ENCODE measurements around the gene HCN2.

The HCN2 gene

DNA sequence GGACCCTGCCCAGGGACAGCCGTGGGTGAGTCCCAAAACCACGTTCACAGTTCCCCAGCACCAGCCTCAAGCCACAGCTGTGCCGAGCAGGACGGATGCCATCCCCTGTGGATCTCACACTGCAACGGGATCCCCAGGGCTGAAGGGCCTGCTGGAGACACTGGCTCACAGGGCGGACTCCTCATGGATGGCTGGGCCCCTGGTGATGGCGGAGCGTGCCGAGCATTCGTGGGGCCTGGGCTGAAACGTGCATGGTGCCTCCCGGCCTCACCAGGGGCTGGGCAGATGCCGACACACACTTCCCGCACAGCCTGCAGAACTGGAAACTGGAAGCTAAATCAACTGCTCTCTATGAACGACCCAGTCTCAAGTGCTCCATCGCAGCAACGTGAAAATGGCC is 63.7 kb downstream of the HCN2 start:
- peaks cover 0 to 2% (median under 1%) of the 10 kb centered on the region in 4 experiments for H3K4me1 ChIP-seq (ENCODE audit: control extremely low read depth in 1 of 4, control insufficient read depth in 4 of 4, insufficient read depth in 4 of 4, low read length in 3 of 4)
- ChIA-PET CTCF (no interaction called here), POLR2A (no interaction called here)
- H3K27ac ChIP-seq (ENCODE audit: insufficient read depth in 1 of 2, low read depth in 1 of 2, low read length in 2 of 2, poor library complexity in 1 of 2, severe bottlenecking in 2 of 2): no peak overlapping the region
- WGBS (ENCODE audit: insufficient coverage): 97% methylated on average over 16 of the region's 17 CpGs
- H3K36me3 ChIP-seq (ENCODE audit: control insufficient read depth in 4 of 4, insufficient read depth in 4 of 4, low read length in 3 of 4): peaks cover 2 to 81% (median 48%) of the 10 kb centered on the region in 4 experiments
- H3K27me3 ChIP-seq (replicated peaks in 2 of 5; ENCODE audit: control insufficient read depth in 4 of 5, insufficient read depth in 5 of 5, low read length in 4 of 5): no peaks in the 10 kb centered on the region
- no peak for DNase-seq
- H3K4me3 ChIP-seq (ENCODE audit: control insufficient read depth in 1 of 7, extremely low read depth in 1 of 7, insufficient read depth in 4 of 7, low read depth in 2 of 7, low read length in 6 of 7): no peak overlapping the region
- H3K9me3 ChIP-seq (ENCODE audit: control extremely low read depth in 1 of 5, control insufficient read depth in 4 of 5, insufficient read depth in 2 of 5, low read depth in 1 of 5, low read length in 4 of 5): no peaks in the 10 kb centered on the region

DNA sequence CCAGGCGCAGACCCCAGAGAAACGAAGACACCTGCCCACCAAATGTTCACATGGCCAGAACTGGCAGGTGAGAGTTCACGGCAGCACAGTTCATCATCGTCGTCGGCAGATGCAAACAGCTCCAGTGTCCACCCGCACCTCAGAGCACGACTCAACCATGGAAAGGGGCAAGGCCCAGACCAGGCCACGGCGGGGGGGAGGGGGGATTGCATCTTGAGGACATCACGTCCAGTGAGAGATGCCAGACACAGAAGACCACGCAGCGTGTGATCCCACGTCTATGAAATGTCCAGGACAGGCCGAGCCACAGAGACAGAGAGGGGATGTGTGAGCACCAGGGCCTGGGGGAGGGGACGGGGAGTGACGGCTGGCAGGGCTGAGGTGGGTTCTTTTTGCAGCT is 66.0 kb downstream of the HCN2 start:
- H3K27ac ChIP-seq (ENCODE audit: insufficient read depth in 1 of 2, low read depth in 1 of 2, low read length in 2 of 2, poor library complexity in 1 of 2, severe bottlenecking in 2 of 2): no peak overlapping the region
- DNase-seq: no peak
- 96% methylated on average over 14 of the region's 17 CpGs for WGBS (ENCODE audit: insufficient coverage)
- H3K9me3 ChIP-seq (ENCODE audit: control extremely low read depth in 1 of 5, control insufficient read depth in 4 of 5, insufficient read depth in 2 of 5, low read depth in 1 of 5, low read length in 4 of 5): no peaks in the 10 kb centered on the region
- ChIA-PET CTCF (interaction anchor here (1.6 kb wide), 1 partner anchor 15 kb away, joined by 4 read pairs; no protein-coding TSS in a partner anchor), POLR2A (no interaction called here)
- H3K4me3 ChIP-seq (ENCODE audit: control insufficient read depth in 1 of 7, extremely low read depth in 1 of 7, insufficient read depth in 4 of 7, low read depth in 2 of 7, low read length in 6 of 7): no peak overlapping the region
- peaks cover 0 to 23% (median 15%) of the 10 kb centered on the region in 4 experiments for H3K4me1 ChIP-seq (ENCODE audit: control extremely low read depth in 1 of 4, control insufficient read depth in 4 of 4, insufficient read depth in 4 of 4, low read length in 3 of 4)
- H3K36me3 ChIP-seq (ENCODE audit: control insufficient read depth in 4 of 4, insufficient read depth in 4 of 4, low read length in 3 of 4): peaks cover 2 to 76% (median 38%) of the 10 kb centered on the region in 4 experiments
- H3K27me3 ChIP-seq (replicated peaks in 2 of 5; ENCODE audit: control insufficient read depth in 4 of 5, insufficient read depth in 5 of 5, low read length in 4 of 5): no peaks in the 10 kb centered on the region

DNA sequence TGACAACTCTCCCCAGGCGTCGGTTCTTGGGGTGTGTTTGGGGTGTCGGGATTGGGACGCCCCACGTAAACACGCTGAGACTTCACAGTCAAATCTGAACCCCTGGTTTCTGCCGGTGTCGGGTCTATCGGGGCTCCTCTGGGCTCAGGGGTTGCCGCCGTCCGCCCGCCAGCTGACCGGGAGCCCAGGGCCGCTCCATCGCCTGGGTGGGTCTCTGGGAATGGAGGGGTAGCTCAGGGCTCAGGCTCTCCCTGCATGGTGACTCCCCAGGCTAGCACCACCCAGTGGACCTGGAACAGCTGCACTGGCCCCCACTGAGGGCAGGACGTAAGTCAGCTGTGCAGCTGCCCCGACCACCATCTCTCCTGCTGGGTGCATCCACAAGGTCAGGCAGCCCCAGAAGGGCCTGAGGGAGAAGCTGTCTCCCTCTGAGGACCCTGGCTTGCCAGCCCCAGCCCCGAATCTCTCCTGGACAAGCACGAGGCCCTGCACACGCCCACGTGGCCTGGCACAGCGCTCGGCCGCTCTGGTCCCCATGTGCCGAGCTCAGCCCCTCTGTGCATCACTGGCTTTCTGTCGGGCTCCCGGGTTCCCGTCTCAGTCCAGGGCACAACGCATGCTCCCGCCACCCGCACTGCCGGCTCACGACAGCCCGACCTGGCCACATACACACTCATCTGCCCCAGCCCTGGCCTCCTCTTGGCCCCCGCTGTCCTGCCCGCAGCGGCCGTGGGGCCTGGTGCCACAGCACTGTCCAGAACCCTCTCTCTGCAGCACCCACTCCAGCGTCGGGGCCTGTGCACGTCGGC is 67.3 kb downstream of the HCN2 start:
- Histone ChIP-seq H3K9me3 (ENCODE audit: control extremely low read depth in 1 of 5, control insufficient read depth in 4 of 5, insufficient read depth in 2 of 5, low read depth in 1 of 5, low read length in 4 of 5) (no peaks in the 10 kb centered on the region), H3K27me3 (replicated peaks in 2 of 5; ENCODE audit: control insufficient read depth in 4 of 5, insufficient read depth in 5 of 5, low read length in 4 of 5) (no peaks in the 10 kb centered on the region), H3K4me1 (ENCODE audit: control extremely low read depth in 1 of 4, control insufficient read depth in 4 of 4, insufficient read depth in 4 of 4, low read length in 3 of 4) (peaks cover 0 to 36% (median 28%) of the 10 kb centered on the region in 4 experiments), H3K36me3 (ENCODE audit: control insufficient read depth in 4 of 4, insufficient read depth in 4 of 4, low read length in 3 of 4) (peaks cover 0 to 70% (median 27%) of the 10 kb centered on the region in 4 experiments), H3K4me3 (ENCODE audit: control insufficient read depth in 1 of 7, extremely low read depth in 1 of 7, insufficient read depth in 4 of 7, low read depth in 2 of 7, low read length in 6 of 7) (no peak overlapping the region), H3K27ac (ENCODE audit: insufficient read depth in 1 of 2, low read depth in 1 of 2, low read length in 2 of 2, poor library complexity in 1 of 2, severe bottlenecking in 2 of 2) (no peak overlapping the region)
- WGBS (ENCODE audit: insufficient coverage): 94% methylated on average over 38 of the region's 43 CpGs
- ChIA-PET POLR2A (no interaction called here), CTCF (no interaction called here)
- DNase-seq: no peak

DNA sequence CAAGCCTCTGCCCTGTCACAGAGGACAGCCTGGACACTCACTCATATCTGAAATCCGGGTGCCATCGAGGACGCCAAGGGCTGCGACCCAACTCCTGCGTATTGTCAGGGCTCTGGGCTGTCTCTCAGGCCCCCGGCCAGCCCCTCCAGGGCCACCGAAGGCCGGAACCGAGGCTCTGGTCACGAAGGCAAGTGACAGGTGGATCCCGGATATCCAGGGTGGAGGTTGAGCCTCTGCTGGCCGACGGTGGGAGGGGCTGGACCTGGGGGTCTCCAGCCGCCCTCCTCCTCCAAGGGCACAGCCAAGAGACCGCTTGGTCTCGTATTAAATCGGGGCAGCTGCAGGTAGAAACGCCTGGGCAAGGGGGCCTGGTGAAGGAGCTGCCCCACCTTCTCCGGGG is 67.9 kb downstream of the HCN2 start:
- 91% methylated on average over 16 of the region's 19 CpGs for WGBS (ENCODE audit: insufficient coverage)
- Histone ChIP-seq H3K27me3 (replicated peaks in 2 of 5; ENCODE audit: control insufficient read depth in 4 of 5, insufficient read depth in 5 of 5, low read length in 4 of 5) (no peaks in the 10 kb centered on the region), H3K4me1 (ENCODE audit: control extremely low read depth in 1 of 4, control insufficient read depth in 4 of 4, insufficient read depth in 4 of 4, low read length in 3 of 4) (peaks cover 0 to 39% (median 31%) of the 10 kb centered on the region in 4 experiments), H3K9me3 (ENCODE audit: control extremely low read depth in 1 of 5, control insufficient read depth in 4 of 5, insufficient read depth in 2 of 5, low read depth in 1 of 5, low read length in 4 of 5) (no peaks in the 10 kb centered on the region), H3K27ac (ENCODE audit: insufficient read depth in 1 of 2, low read depth in 1 of 2, low read length in 2 of 2, poor library complexity in 1 of 2, severe bottlenecking in 2 of 2) (no peak overlapping the region), H3K4me3 (ENCODE audit: control insufficient read depth in 1 of 7, extremely low read depth in 1 of 7, insufficient read depth in 4 of 7, low read depth in 2 of 7, low read length in 6 of 7) (no peak overlapping the region), H3K36me3 (ENCODE audit: control insufficient read depth in 4 of 4, insufficient read depth in 4 of 4, low read length in 3 of 4) (peaks cover 0 to 63% (median 25%) of the 10 kb centered on the region in 4 experiments)
- CTCF ChIA-PET: no interaction called here
- no peak for DNase-seq
- POLR2A ChIA-PET: no interaction called here

DNA sequence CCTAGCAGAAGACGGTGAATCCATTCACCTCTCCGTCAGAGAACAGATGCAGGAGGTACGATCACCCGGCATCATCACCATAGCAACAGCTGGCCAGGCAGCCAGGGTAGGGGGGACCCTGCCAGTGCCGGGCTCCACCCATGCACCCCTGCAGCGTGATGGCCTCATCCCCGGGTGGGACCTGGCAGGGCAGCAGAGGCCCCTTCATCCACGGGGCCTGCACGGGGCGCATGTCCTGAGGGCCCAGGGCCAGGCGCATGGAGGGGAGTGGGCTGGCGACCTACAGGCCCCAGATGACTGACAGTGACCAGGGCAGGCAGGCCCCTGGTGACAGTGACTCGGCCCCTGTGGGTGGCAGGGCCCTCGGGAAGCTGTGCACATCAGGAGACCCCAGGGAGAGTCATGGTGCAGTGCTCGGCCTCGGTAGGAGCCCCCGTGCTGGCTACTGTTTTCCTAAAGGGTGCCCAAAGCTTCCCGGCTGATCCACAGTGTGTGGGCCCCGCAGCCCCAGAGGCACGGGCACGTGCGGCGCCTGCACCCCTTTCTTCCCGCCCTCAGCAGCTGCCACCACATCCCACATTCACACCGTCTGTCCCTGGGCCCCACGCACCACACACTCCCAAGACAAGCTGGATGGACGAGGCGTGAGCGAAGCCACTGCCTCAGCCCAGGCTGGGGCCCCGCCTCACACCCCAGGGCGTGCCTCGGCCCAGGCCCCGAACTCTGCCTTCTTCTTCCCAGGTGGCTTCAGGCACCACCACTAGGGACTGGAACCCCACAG is 68.6 kb downstream of the HCN2 start:
- POLR2A ChIA-PET: no interaction called here
- no peak overlapping the region for H3K4me3 ChIP-seq (ENCODE audit: control insufficient read depth in 1 of 7, extremely low read depth in 1 of 7, insufficient read depth in 4 of 7, low read depth in 2 of 7, low read length in 6 of 7)
- CTCF ChIA-PET: no interaction called here
- no peaks in the 10 kb centered on the region for H3K9me3 ChIP-seq (ENCODE audit: control extremely low read depth in 1 of 5, control insufficient read depth in 4 of 5, insufficient read depth in 2 of 5, low read depth in 1 of 5, low read length in 4 of 5)
- H3K27ac ChIP-seq (ENCODE audit: insufficient read depth in 1 of 2, low read depth in 1 of 2, low read length in 2 of 2, poor library complexity in 1 of 2, severe bottlenecking in 2 of 2): peak overlapping the region in 1 of 2 experiments; percentile 43
- no peak for DNase-seq
- no peaks in the 10 kb centered on the region for H3K27me3 ChIP-seq (replicated peaks in 2 of 5; ENCODE audit: control insufficient read depth in 4 of 5, insufficient read depth in 5 of 5, low read length in 4 of 5)
- peaks cover 0 to 57% (median 22%) of the 10 kb centered on the region in 4 experiments for H3K36me3 ChIP-seq (ENCODE audit: control insufficient read depth in 4 of 4, insufficient read depth in 4 of 4, low read length in 3 of 4)
- peaks cover 0 to 39% (median 31%) of the 10 kb centered on the region in 4 experiments for H3K4me1 ChIP-seq (ENCODE audit: control extremely low read depth in 1 of 4, control insufficient read depth in 4 of 4, insufficient read depth in 4 of 4, low read length in 3 of 4)
- 96% methylated on average over 33 of the region's 33 CpGs for WGBS (ENCODE audit: insufficient coverage)

DNA sequence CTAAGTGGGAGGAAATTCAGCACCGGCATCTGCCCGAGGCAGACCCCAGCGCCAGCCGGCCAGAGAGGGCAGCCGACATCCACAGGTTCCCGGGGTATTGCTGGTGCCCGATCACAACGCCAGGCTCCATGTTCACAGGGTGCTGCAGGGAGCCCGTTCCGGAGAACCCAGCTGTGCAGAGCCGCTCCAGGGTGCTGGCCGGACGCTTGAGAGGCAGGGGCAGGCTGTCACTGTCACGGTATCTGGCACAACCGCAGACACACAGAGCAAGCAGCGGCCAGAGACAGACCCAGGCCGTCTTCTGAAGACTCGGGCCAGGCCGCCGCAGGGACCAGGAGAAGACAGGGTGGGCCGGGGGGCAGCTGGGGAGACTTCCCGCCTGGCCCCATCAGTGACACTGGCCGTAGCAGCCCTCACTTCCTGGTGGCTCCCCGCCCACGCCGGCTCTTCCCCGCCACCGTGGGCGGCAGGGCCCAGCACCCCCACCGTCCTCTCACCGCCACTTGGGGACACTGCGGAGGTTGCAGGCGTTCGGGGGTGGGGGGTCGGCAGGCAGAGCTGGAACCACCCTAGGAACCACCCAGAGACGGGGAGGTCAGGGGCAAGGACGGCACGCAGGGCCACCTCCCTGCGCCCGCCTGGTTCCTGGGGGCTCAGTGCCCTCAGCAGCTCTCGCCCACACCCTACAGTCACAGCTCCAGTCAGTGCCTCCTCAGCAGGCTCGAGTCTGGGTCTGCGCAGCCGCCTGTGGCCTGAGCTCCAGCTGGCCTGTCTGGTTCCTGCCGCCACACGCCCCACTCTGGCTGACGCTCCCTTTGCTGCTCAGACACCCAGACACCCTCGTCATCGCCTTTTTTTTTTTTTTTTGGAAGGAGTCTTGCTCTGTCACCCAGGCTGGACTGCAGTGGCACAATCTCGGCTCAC is 69.5 kb downstream of the HCN2 start:
- H3K9me3 ChIP-seq (ENCODE audit: control extremely low read depth in 1 of 5, control insufficient read depth in 4 of 5, insufficient read depth in 2 of 5, low read depth in 1 of 5, low read length in 4 of 5): no peaks in the 10 kb centered on the region
- no peaks in the 10 kb centered on the region for H3K27me3 ChIP-seq (replicated peaks in 2 of 5; ENCODE audit: control insufficient read depth in 4 of 5, insufficient read depth in 5 of 5, low read length in 4 of 5)
- H3K36me3 ChIP-seq (ENCODE audit: control insufficient read depth in 4 of 4, insufficient read depth in 4 of 4, low read length in 3 of 4): peaks cover 0 to 48% (median 17%) of the 10 kb centered on the region in 4 experiments
- no peak overlapping the region for H3K4me3 ChIP-seq (ENCODE audit: control insufficient read depth in 1 of 7, extremely low read depth in 1 of 7, insufficient read depth in 4 of 7, low read depth in 2 of 7, low read length in 6 of 7)
- ChIA-PET CTCF (interaction anchor here (1.9 kb wide), 1 partner anchor 78 kb away, joined by 5 read pairs; no protein-coding TSS in a partner anchor), POLR2A (no interaction called here)
- WGBS (ENCODE audit: insufficient coverage): 90% methylated on average over 46 of the region's 50 CpGs
- H3K4me1 ChIP-seq (ENCODE audit: control extremely low read depth in 1 of 4, control insufficient read depth in 4 of 4, insufficient read depth in 4 of 4, low read length in 3 of 4): peaks cover 0 to 47% (median 38%) of the 10 kb centered on the region in 4 experiments
- peak in 1 of 3 donors; percentile 31 for DNase-seq
- H3K27ac ChIP-seq (ENCODE audit: insufficient read depth in 1 of 2, low read depth in 1 of 2, low read length in 2 of 2, poor library complexity in 1 of 2, severe bottlenecking in 2 of 2): no peak overlapping the region

Measured in common myeloid progenitor, CD34-positive (primary cell).